ENCODE data around the gene REV3L.

The REV3L gene

GRCh38 chr6:111416529-111416928, 66.5 kb downstream of the REV3L start:
- peaks cover 9% of the 10 kb centered on the region for H3K36me3 Mint-ChIP-seq (ENCODE audit: low read depth)
- H3K9me3 Mint-ChIP-seq, result no peaks in the 10 kb centered on the region
- TF ChIP-seq, protein P1, sequence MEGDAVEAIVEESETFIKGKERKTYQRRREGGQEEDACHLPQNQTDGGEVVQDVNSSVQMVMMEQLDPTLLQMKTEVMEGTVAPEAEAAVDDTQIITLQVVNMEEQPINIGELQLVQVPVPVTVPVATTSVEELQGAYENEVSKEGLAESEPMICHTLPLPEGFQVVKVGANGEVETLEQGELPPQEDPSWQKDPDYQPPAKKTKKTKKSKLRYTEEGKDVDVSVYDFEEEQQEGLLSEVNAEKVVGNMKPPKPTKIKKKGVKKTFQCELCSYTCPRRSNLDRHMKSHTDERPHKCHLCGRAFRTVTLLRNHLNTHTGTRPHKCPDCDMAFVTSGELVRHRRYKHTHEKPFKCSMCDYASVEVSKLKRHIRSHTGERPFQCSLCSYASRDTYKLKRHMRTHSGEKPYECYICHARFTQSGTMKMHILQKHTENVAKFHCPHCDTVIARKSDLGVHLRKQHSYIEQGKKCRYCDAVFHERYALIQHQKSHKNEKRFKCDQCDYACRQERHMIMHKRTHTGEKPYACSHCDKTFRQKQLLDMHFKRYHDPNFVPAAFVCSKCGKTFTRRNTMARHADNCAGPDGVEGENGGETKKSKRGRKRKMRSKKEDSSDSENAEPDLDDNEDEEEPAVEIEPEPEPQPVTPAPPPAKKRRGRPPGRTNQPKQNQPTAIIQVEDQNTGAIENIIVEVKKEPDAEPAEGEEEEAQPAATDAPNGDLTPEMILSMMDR (IDR thresholded peaks at IDR 0.05; ENCODE audit: unreplicated experiment in 3 of 3), result no peak
- H3K4me1 Mint-ChIP-seq, result peaks cover 19% of the 10 kb centered on the region
- no peaks in the 10 kb centered on the region for H3K27me3 Mint-ChIP-seq (ENCODE audit: low read depth)
- no peak overlapping the region for H3K4me3 Mint-ChIP-seq
- H3K27ac Mint-ChIP-seq, result no peak overlapping the region

DNA sequence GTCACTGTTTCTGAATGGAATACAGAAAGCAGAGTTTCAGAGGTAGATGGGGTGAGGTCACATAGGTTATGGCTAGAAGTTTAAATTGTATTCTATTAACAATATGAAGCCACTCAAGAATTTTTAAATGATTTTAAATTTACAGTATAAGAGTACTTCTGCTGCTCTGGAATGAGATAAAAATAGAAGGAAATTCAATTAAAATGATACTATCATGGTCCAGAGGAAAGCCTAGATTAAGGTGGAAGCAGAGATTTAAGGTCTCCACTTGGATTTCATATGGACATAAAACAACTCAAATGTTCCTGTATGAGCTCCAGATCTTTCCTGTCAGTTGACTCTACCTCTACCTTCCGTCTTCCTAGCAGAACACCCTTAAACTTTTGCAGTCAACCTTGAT, 68.6 kb downstream of the REV3L start:
- H3K27me3 Mint-ChIP-seq (ENCODE audit: low read depth), result no peaks in the 10 kb centered on the region
- TF ChIP-seq, protein P1 (IDR thresholded peaks at IDR 0.05; ENCODE audit: unreplicated experiment in 3 of 3), result no peak
- H3K4me1 Mint-ChIP-seq, result peaks cover 19% of the 10 kb centered on the region
- H3K4me3 Mint-ChIP-seq, result no peak overlapping the region
- peaks cover 27% of the 10 kb centered on the region for H3K36me3 Mint-ChIP-seq (ENCODE audit: low read depth)
- H3K9me3 Mint-ChIP-seq, result no peaks in the 10 kb centered on the region
- no peak overlapping the region for H3K27ac Mint-ChIP-seq

DNA sequence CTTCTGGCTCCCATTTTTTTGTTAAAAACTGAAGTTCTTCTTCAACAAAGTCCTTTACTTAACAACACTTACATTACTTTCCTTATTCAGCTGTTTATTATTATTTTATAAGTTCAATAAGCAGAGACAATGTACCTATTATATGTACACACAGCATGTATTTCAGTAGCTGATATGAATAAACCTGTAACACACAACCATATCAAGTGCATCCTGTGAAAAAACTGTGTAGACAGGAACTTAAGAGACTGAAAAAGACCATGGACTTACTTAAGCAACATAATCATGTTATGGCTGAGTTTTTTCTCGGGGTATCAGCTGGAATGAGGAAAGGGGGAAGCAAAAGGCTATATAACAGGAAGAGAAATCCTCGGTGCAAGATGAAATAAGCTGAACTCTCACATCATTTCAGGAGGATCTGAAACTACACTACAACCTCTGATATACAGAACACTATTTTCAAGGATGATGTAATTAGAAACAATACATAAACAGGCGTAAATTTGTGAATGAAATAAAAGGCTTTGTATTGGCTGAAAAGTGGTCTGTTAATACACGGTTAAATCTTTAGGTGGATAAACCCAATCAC, 70.9 kb downstream of the REV3L start:
- peaks cover 39% of the 10 kb centered on the region for H3K36me3 Mint-ChIP-seq (ENCODE audit: low read depth)
- no peak overlapping the region for H3K27ac Mint-ChIP-seq
- TF ChIP-seq, protein P1 (IDR thresholded peaks at IDR 0.05; ENCODE audit: unreplicated experiment in 3 of 3), result no peak
- H3K4me3 Mint-ChIP-seq, result no peak overlapping the region
- no peaks in the 10 kb centered on the region for H3K27me3 Mint-ChIP-seq (ENCODE audit: low read depth)
- no peaks in the 10 kb centered on the region for H3K9me3 Mint-ChIP-seq
- peaks cover 10% of the 10 kb centered on the region for H3K4me1 Mint-ChIP-seq

- H3K36me3 Mint-ChIP-seq (ENCODE audit: low read depth), result peaks cover 46% of the 10 kb centered on the region
- TF ChIP-seq, protein P1 (IDR thresholded peaks at IDR 0.05; ENCODE audit: unreplicated experiment in 3 of 3), result no peak
- no peaks in the 10 kb centered on the region for H3K4me1 Mint-ChIP-seq
- H3K4me3 Mint-ChIP-seq, result no peak overlapping the region
- peak overlapping the region in 1 of 3 experiments; percentile 18 for H3K27ac Mint-ChIP-seq
- H3K9me3 Mint-ChIP-seq, result no peaks in the 10 kb centered on the region
- no peaks in the 10 kb centered on the region for H3K27me3 Mint-ChIP-seq (ENCODE audit: low read depth)
Observed at GRCh38 chr6:111411046-111411445, 72.0 kb downstream of the REV3L start.

DNA sequence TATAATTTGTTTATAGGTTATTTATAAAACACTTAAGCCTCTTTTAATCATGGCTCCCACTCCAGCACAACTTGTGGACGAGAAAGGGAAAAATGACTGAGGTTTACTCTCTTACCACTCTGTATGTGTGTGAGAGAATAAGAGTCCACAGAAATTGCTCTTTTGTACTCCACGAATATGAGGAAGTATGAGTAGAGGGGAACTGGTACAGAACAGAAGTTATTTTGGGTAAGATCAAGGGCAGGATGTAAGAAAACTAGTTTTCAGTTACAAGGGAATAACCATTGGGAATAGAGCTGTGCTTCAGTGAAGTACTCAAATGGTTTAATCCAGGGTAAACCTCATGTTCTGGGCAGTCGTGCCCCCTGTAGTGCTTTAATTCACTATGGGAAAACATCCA, 72.6 kb downstream of the REV3L start:
- TF ChIP-seq, protein P1 (IDR thresholded peaks at IDR 0.05; ENCODE audit: unreplicated experiment in 3 of 3), result no peak
- Mint-ChIP-seq H3K27ac (no peak overlapping the region), H3K4me1 (no peaks in the 10 kb centered on the region), H3K4me3 (no peak overlapping the region), H3K36me3 (ENCODE audit: low read depth) (peaks cover 51% of the 10 kb centered on the region), H3K27me3 (ENCODE audit: low read depth) (no peaks in the 10 kb centered on the region), H3K9me3 (no peaks in the 10 kb centered on the region)

DNA sequence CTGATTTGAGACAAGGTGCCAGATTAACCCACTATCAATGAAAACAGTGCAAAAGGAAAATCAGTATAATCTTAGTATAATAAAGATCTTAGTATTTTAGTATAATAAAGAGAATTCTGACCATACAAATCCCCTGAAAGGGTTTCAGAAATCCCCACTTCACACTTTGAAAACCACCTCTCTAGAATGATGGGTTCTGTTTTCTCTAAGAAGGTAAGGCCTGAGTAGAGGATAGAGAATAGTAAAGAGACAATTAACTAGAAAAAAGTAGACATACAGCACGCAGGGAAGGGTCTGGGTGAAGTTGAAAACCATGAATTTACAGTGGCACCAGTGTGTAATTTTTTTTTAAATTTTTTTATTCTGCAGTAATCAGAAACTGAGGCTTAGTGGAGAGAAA, 73.6 kb downstream of the REV3L start:
- H3K4me1 Mint-ChIP-seq, result no peaks in the 10 kb centered on the region
- TF ChIP-seq, protein P1 (IDR thresholded peaks at IDR 0.05; ENCODE audit: unreplicated experiment in 3 of 3), result no peak
- H3K4me3 Mint-ChIP-seq, result no peak overlapping the region
- H3K27me3 Mint-ChIP-seq (ENCODE audit: low read depth), result no peaks in the 10 kb centered on the region
- H3K36me3 Mint-ChIP-seq (ENCODE audit: low read depth), result peaks cover 60% of the 10 kb centered on the region
- H3K27ac Mint-ChIP-seq, result no peak overlapping the region
- H3K9me3 Mint-ChIP-seq, result peaks cover 2% of the 10 kb centered on the region
